K562 (cell line): ENCODE measurements around the gene PHLDB1. TPM values are rescaled to one million over a fixed set of nuclear protein-coding genes. Genes with fewer than 3 reads are reported as not detected.
A peak's percentile ranks its signal among the peaks of the same experiment; 100 is the strongest.

Experiments
- ATAC-seq: fragments of 200-7000 bp; cut with Tn5 transposase; 3 replicates; pipeline ENCODE4 v1.9.1; 2020; ENCODE audit warnings: moderate library complexity
- BruUV-seq: library from RNA; stranded (reverse); fragments of 400-500 nt; replicated peaks from 2 replicates; lab custom pipeline; 2021; lab: Mats Ljungman, UMichigan
- CTCF ChIA-PET: fragments of 300-600 bp; formaldehyde crosslinking; extraction: SDS; loops from one replicate; lab custom pipeline; 2021; ENCODE audit warnings: low intra/inter-chr PET ratio; lab: Yijun Ruan, JAX
- POLR2A ChIA-PET: fragments of 300-600, 350-650 bp; sonication (Branson Sonifier 250); formaldehyde crosslinking; extraction: SDS; loops from one replicate; lab custom pipeline; 2021; ENCODE audit warnings: antibody characterized with exemption, inconsistent platforms; lab: Yijun Ruan, JAX
- DNase-seq, 4 experiments: peaks; one replicate each; pipeline versions ENCODE4 v3.0.0 to v3.0.0-alpha.2; 2011 to 2018; ENCODE audit warnings: low spot score in 3 of 4, mixed read lengths in 3 of 4; ENCODE audit errors: extremely low read depth in 1 of 4
- FAIRE-seq: peaks from 2 replicates; lab custom pipeline; 2011; peaks lifted over from hg19 to GRCh38; lab: Jason Lieb, UNC
- H2AFZ ChIP-seq: 2 replicates; pipeline ENCODE4 v1.6.0; 2011; ENCODE audit warnings: low read depth, low read length, control low read depth, inconsistent platforms
- H3K27ac ChIP-seq: fragments of 200-600 bp; 3 replicates; pipeline ENCODE4 v1.8.0; 2011; ENCODE audit warnings: low read depth, mild to moderate bottlenecking, control low read depth, inconsistent platforms, low read length, moderate library complexity, mixed read lengths; ENCODE audit errors: extremely low read depth
- H3K27me3 ChIP-seq, 2 experiments: fragments of 300-600 bp in 1 of 2; 2 replicates in 1 of 2; 3 replicates in 1 of 2; pipeline versions ENCODE4 v1.6.0 to v1.8.0; 2011; ENCODE audit warnings: inconsistent platforms in 2 of 2, low read length in 2 of 2, mild to moderate bottlenecking in 1 of 2, mixed read lengths in 1 of 2, moderate library complexity in 1 of 2; ENCODE audit not compliant: control insufficient read depth in 2 of 2, insufficient read depth in 2 of 2
- H3K36me3 ChIP-seq: fragments of 300-600 bp; 3 replicates; pipeline ENCODE4 v1.8.0; 2011; ENCODE audit warnings: mild to moderate bottlenecking, low read length, inconsistent platforms; ENCODE audit not compliant: control insufficient read depth, insufficient read depth
- H3K4me1 ChIP-seq, 2 experiments: fragments of 200-600 bp in 1 of 2; replicated peaks in 1 of 2; 2 replicates in 1 of 2; 3 replicates in 1 of 2; pipeline versions ENCODE4 v1.5.1 to v1.8.0; 2011; ENCODE audit warnings: inconsistent platforms in 2 of 2, low read length in 2 of 2, mild to moderate bottlenecking in 1 of 2, mixed read lengths in 1 of 2, moderate library complexity in 1 of 2; ENCODE audit not compliant: control insufficient read depth in 2 of 2, insufficient read depth in 2 of 2
- H3K4me2 ChIP-seq: 2 replicates; pipeline ENCODE4 v1.6.1; 2011; ENCODE audit warnings: low read length, control low read depth, inconsistent platforms, mixed read lengths; ENCODE audit not compliant: insufficient read depth
- H3K4me3 ChIP-seq: fragments of 200-600 bp; sonication (generic), shearing (Covaris generic); 2 replicates; pipeline ENCODE4 v1.5.1; 2016; ENCODE audit warnings: control low read depth, inconsistent platforms
- H3K79me2 ChIP-seq: fragments of 200-600 bp; 3 replicates; pipeline ENCODE4 v1.8.0; 2011; ENCODE audit warnings: low read length, inconsistent platforms; ENCODE audit not compliant: control insufficient read depth, insufficient read depth
- H3K9ac ChIP-seq, 2 experiments: 2 replicates each; pipeline versions ENCODE4 v1.6.0 to v1.6.1; 2011; ENCODE audit warnings: low read depth in 2 of 2, low read length in 2 of 2, control low read depth in 1 of 2, inconsistent platforms in 1 of 2, mild to moderate bottlenecking in 1 of 2, mixed read lengths in 1 of 2; ENCODE audit not compliant: insufficient read depth in 1 of 2
- H3K9me1 ChIP-seq: one replicate; pipeline ENCODE4 v1.6.0; 2011; ENCODE audit warnings: inconsistent platforms, mild to moderate bottlenecking, low read length, moderate library complexity; ENCODE audit not compliant: control insufficient read depth, insufficient read depth
- H3K9me3 ChIP-seq: replicated peaks from 2 replicates; pipeline ENCODE4 v1.5.1; 2011; ENCODE audit warnings: low read depth, low read length, inconsistent platforms; ENCODE audit not compliant: control insufficient read depth, insufficient read depth
- H4K20me1 ChIP-seq: replicated peaks from 2 replicates; pipeline ENCODE4 v1.6.1; 2011; ENCODE audit warnings: low read length, inconsistent platforms, mixed read lengths; ENCODE audit not compliant: control insufficient read depth, insufficient read depth
- C11orf30 ChIP-seq: fragments of 450-650 bp; IDR thresholded peaks from 2 replicates; pipeline ENCODE4 v1.6.1; 2016; ENCODE audit warnings: low read depth, mild to moderate bottlenecking
- CHCHD3 ChIP-seq: fragments of 250-450 bp; sonication (Bioruptor Pico); IDR thresholded peaks from 2 replicates; pipeline ENCODE4 v2.1.2; 2022; ENCODE audit warnings: mild to moderate bottlenecking
- MAFG ChIP-seq: fragments of 450-650 bp; conservative IDR thresholded peaks from 2 replicates; pipeline ENCODE4 v1.6.1; 2016; ENCODE audit warnings: missing genetic modification characterization, missing compliant biosample characterization
- ZNF316 ChIP-seq: fragments of 450-650 bp; IDR thresholded peaks from 2 replicates; pipeline ENCODE4 v1.6.1; 2016
- ZNF384 ChIP-seq: IDR thresholded peaks from 2 replicates; pipeline ENCODE4 v1.6.1; 2012; ENCODE audit warnings: low read depth, low read length, improper control_type of control experiment
- ZNF512 ChIP-seq: IDR thresholded peaks from 2 replicates; pipeline ENCODE4 v1.6.1; 2016; ENCODE audit warnings: missing genetic modification characterization, missing compliant biosample characterization
- WGBS: fragments of 100-300 bp; shearing (Covaris generic); methylation state at CpG from one replicate; pipeline ENCODE4 v1.1.6; 2016; ENCODE audit warnings: low coverage, mixed read lengths; ENCODE audit not compliant: insufficient coverage; ENCODE audit errors: missing lambda C conversion rate; 5-methylcytosine and 5-hydroxymethylcytosine counted together
- in situ Hi-C: fragments of 300-500 bp; cut with MboI; formaldehyde crosslinking; loops from 4 replicates; pipeline ENCODE4 v1.15.0; 2018; ENCODE audit warnings: inconsistent platforms, mixed read lengths
- intact Hi-C: fragments of 100-400 bp; cut with micrococcal nuclease; formaldehyde crosslinking; loops from 2 replicates; pipeline ENCODE4 v1.14.2; 2022
- polyA plus RNA-seq, 8 experiments: library from polyadenylated mRNA; depleted of rRNA in 4 of 8; stranded (reverse) in 5 of 8; unstranded in 3 of 8; fragments of >200 nt; fragmentation: Nextera tagmentation in 2 of 8; fragmentation: Illumina TruSeq in 1 of 8; extraction: Ambion mirVana in 2 of 8; extraction: Trizol in 1 of 8; gene quantifications; 2 replicates each; pipeline versions ENCODE4 v1.2.1 to v1.2.3, GENCODE V29; 2011 to 2014; ENCODE audit warnings: inconsistent platforms in 1 of 8, missing spikeins in 1 of 8
- total RNA-seq, 7 experiments: library from RNA; depleted of rRNA in 6 of 7; stranded (reverse); fragments of >200 nt in 6 of 7; fragmentation: Illumina TruSeq in 2 of 7; extraction: Trizol in 2 of 7; gene quantifications; 2 replicates each; pipeline versions ENCODE4 v1.2.1 to v1.2.3, GENCODE V29; 2011 to 2021; ENCODE audit warnings: low replicate concordance in 1 of 7

The PHLDB1 gene
- total and polyA plus RNA-seq, 9 of the 15 experiments (the other 6 are each of a cell fraction or from before 2014, with no cell fraction given): 2.0 to 28.7 (median 16.2) TPM

GRCh38 chr11:118569670-118570069, 37.7 kb upstream of the PHLDB1 start:
- ChIA-PET CTCF (no interaction called here), POLR2A (interaction anchor here (0.7 kb wide), 1 partner anchor 539 kb away, joined by 4 read pairs; no protein-coding TSS in a partner anchor)
- H3K4me2 ChIP-seq: no peak overlapping the region
- no peak for ATAC-seq
- no peak overlapping the region for H3K27ac ChIP-seq
- H3K27me3 ChIP-seq: no peaks in the 10 kb centered on the region
- H3K9me3 ChIP-seq: no peaks in the 10 kb centered on the region
- intact Hi-C loops: loop anchor here (5.0 to 10.0 kb wide), 4 partner anchors 37 to 272 kb away; partner anchors contain the start of genes ATP5MG and TMEM25
- TF ChIP-seq C11orf30 (peak; percentile 59; the same call in 1 of the 2 replicates), CHCHD3 (CRISPR knock-in tag) (no peak), ZNF384 (peak; percentile 49), ZNF512 (tag) (no peak), ZNF316 (peak; percentile 79), MAFG (tag) (0 out of 2 replicates have a peak, but pooled peaks have one; percentile 4)
- WGBS: 33% methylated on average over 2 of the region's 2 CpGs
- peaks cover 16% of the 10 kb centered on the region; the same call in 1 of the 2 replicates for H4K20me1 ChIP-seq
- H2AFZ ChIP-seq: peak overlapping the region; percentile 25; the same call in 1 of the 2 replicates
- in situ Hi-C loops: no loop called here
- H3K9ac ChIP-seq: no peak overlapping the region
- no peak for FAIRE-seq
- no TSS peak for BruUV-seq
- no peaks in the 10 kb centered on the region for H3K9me1 ChIP-seq
- peaks cover 6% of the 10 kb centered on the region for H3K36me3 ChIP-seq
- H3K79me2 ChIP-seq: peaks cover 25% of the 10 kb centered on the region
- H3K4me3 ChIP-seq: no peak overlapping the region
- H3K4me1 ChIP-seq: peaks cover 10% of the 10 kb centered on the region in 2 experiments
- no peak for DNase-seq
